Measurements from ENCODE around the gene RNPEPL1.
"Not testable (repeated sequence)": the region's sequence is repeated elsewhere in the genome, so short reads cannot be mapped to it uniquely, and the experiment has no call there.

Gene RNPEPL1

GRCh38 chr2:240603846-240604245 is 35.6 kb downstream of the RNPEPL1 start:
- DNase-seq (ENCODE audit: low read depth in 2 of 2), result no peak

- no peak for DNase-seq (ENCODE audit: low read depth in 2 of 2)
These were observed 36.1 kb downstream of the RNPEPL1 start for GRCh38 chr2:240604291-240604938.

- DNase-seq (ENCODE audit: low read depth in 2 of 2), result no peak
These were observed 36.8 kb downstream of the RNPEPL1 start for GRCh38 chr2:240604939-240605716.

GRCh38 chr2:240605867-240606743 is 37.8 kb downstream of the RNPEPL1 start:
- no peak for DNase-seq (ENCODE audit: low read depth in 2 of 2)

- DNase-seq (ENCODE audit: low read depth in 2 of 2), result no peak
These were observed 43.4 kb downstream of the RNPEPL1 start for GRCh38 chr2:240611601-240612210.

GRCh38 chr2:240613781-240614180 is 45.5 kb downstream of the RNPEPL1 start:
- no peak for DNase-seq (ENCODE audit: low read depth in 2 of 2)

GRCh38 chr2:240614391-240614790 is 46.1 kb downstream of the RNPEPL1 start:
- DNase-seq (ENCODE audit: low read depth in 2 of 2), result no peak

GRCh38 chr2:240615396-240615795 is 47.1 kb downstream of the RNPEPL1 start:
- no peak for DNase-seq (ENCODE audit: low read depth in 2 of 2)

GRCh38 chr2:240615820-240616547 is 47.7 kb downstream of the RNPEPL1 start:
- no peak for DNase-seq (ENCODE audit: low read depth in 2 of 2)

GRCh38 chr2:240616860-240617666 is 48.8 kb downstream of the RNPEPL1 start:
- not testable (repeated sequence) for DNase-seq (ENCODE audit: low read depth in 2 of 2)

GRCh38 chr2:240618776-240619175 is 50.5 kb downstream of the RNPEPL1 start:
- DNase-seq (ENCODE audit: low read depth in 2 of 2), result no peak

GRCh38 chr2:240619506-240620148 is 51.3 kb downstream of the RNPEPL1 start:
- no peak for DNase-seq (ENCODE audit: low read depth in 2 of 2)

GRCh38 chr2:240620149-240620731 is 52.0 kb downstream of the RNPEPL1 start:
- no peak for DNase-seq (ENCODE audit: low read depth in 2 of 2)

- no peak for DNase-seq (ENCODE audit: low read depth in 2 of 2)
These were observed 52.6 kb downstream of the RNPEPL1 start for GRCh38 chr2:240620859-240621258.

GRCh38 chr2:240622060-240622411 is 53.8 kb downstream of the RNPEPL1 start:
- no peak for DNase-seq (ENCODE audit: low read depth in 2 of 2)

GRCh38 chr2:240622531-240623235 is 54.4 kb downstream of the RNPEPL1 start:
- peak; percentile 37 to 38 for DNase-seq (ENCODE audit: low read depth in 2 of 2)

GRCh38 chr2:240623531-240624010 is 55.3 kb downstream of the RNPEPL1 start:
- no peak for DNase-seq (ENCODE audit: low read depth in 2 of 2)

- DNase-seq (ENCODE audit: low read depth in 2 of 2), result no peak
These were observed 56.0 kb downstream of the RNPEPL1 start for GRCh38 chr2:240624011-240624949.
